ENCODE results near the gene ZNF350. TPM values are rescaled to one million over a fixed set of nuclear protein-coding genes. Genes with fewer than 3 reads are reported as not detected.
"Not testable (repeated sequence)": the region's sequence is repeated elsewhere in the genome, so short reads cannot be mapped to it uniquely, and the experiment has no call there.

The ZNF350 gene
- total and polyA plus RNA-seq, 4 donors = 15.2 to 16.6 (median 15.8) TPM

DNA sequence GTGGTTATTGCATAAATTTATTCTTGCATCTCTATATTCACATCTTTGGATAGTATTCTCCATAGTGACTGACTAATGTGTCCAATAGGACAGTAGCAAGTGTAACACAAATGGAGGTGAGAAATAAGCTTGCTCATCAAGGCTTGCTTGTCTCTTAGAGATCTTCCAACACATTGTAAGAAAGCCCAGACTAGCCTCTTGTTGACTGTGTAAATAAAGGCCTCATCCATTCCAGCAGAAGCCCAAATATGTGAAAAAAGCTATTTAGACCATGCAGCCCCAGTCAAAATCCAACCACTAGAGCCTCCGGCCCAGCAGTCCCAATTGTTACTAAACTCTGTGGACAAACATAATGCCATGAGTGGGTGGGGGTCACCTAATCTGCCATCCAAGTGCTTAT, 24.0 kb upstream of the ZNF350 start:
- WGBS (ENCODE audit: insufficient coverage) = 71% methylated on average over 1 of the region's 1 CpG

DNA sequence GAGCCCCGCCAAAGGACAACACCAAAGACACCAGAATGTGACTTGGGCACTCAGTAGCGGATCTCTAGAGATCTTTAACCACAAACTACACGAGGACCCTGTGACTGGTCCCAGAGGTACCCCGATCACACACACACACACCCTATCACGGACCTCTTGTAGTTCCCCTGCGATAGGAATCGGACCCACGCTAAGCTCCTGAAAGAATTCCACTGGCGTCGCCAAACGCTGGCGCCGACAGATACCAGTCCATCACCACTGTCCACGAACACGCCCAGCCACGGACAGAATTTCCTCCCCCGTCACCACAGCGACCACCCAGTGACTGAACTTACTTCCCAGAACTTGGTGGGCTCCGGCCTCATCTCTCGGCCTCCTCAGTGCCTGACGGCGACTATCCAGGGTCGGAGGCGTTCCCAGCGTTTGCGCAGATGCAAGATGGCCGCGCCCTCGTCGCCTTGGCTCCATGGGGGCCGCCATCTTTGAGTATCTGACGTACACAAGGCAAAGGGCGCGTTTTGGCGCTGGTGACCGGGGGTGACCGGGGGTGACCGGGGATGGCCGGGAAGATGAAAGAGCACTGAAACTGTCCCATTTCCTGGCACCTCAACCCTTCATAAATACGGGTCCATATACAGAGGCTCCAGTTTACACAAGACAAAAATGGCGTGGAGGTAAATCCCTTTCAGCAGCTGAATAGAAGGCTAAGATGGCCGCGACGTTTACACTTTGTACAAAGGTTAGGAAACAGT, 21.3 kb upstream of the ZNF350 start, which contains the start of gene ZNF615:
Gene ZNF615 (minus strand): TSS at position 406 of the 752 bp plus-strand sequence. CDS start 4,500 bp downstream, outside the sequence.
- H3K36me3 ChIP-seq (ENCODE audit: control insufficient read depth, insufficient read depth, low read length) = peaks cover 8% of the 10 kb centered on the region
- 0% methylated on average over 44 of the region's 44 CpGs for whole genome bisulfite sequencing (ENCODE audit: insufficient coverage)
- peak; percentile 90 to 98 (median 92) for DNase-seq (ENCODE audit: low read depth in 4 of 6, low spot score in 6 of 6)
- H3K4me1 ChIP-seq (ENCODE audit: control insufficient read depth, insufficient read depth, low read length) = peaks cover 6% of the 10 kb centered on the region
- no peaks in the 10 kb centered on the region for H3K27me3 ChIP-seq (ENCODE audit: control insufficient read depth, insufficient read depth, low read length)
- H3K4me3 ChIP-seq (ENCODE audit: low read depth, low read length) = peak within 1 kb of the TSS; percentile 75
- H3K9me3 ChIP-seq (ENCODE audit: control insufficient read depth, insufficient read depth, low read length) = no peaks in the 10 kb centered on the region
- H3K27ac ChIP-seq (ENCODE audit: low read depth, low read length) = peak within 1 kb of the TSS; percentile 85

More for the DNA sequence above, 24.0 kb upstream of the ZNF350 start:
- H3K27ac ChIP-seq (ENCODE audit: low read depth, low read length) = no peak overlapping the region
- no peak overlapping the region for H3K4me3 ChIP-seq (ENCODE audit: low read depth, low read length)
- no peaks in the 10 kb centered on the region for H3K27me3 ChIP-seq (ENCODE audit: control insufficient read depth, insufficient read depth, low read length)
- H3K9me3 ChIP-seq (ENCODE audit: control insufficient read depth, insufficient read depth, low read length) = no peaks in the 10 kb centered on the region
- H3K36me3 ChIP-seq (ENCODE audit: control insufficient read depth, insufficient read depth, low read length) = peaks cover 8% of the 10 kb centered on the region
- no peak for DNase-seq (ENCODE audit: low read depth in 4 of 6, low spot score in 6 of 6)
- peaks cover 6% of the 10 kb centered on the region for H3K4me1 ChIP-seq (ENCODE audit: control insufficient read depth, insufficient read depth, low read length)

DNA sequence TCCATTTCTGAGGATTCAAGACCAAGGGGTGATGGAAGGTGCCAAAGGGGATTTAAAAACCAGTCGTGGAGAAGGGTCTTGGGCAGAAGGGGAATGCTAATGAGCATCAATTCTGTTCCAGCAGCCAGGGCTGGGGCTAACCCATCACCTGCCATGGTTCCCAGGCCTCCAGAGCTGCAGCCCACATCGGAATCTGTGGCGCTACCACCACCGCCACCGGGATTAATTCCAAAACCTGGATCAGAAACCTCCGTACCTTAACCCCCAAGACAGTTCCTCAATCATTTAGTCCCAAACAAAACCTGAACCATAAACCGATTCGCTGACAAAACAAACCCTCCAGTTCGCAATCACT, 20.8 kb upstream of the ZNF350 start:
- 0% methylated on average over 9 of the region's 9 CpGs for WGBS (ENCODE audit: insufficient coverage)
- no peaks in the 10 kb centered on the region for H3K9me3 ChIP-seq (ENCODE audit: control insufficient read depth, insufficient read depth, low read length)
- peaks cover 6% of the 10 kb centered on the region for H3K4me1 ChIP-seq (ENCODE audit: control insufficient read depth, insufficient read depth, low read length)
- no peaks in the 10 kb centered on the region for H3K27me3 ChIP-seq (ENCODE audit: control insufficient read depth, insufficient read depth, low read length)
- peak in 2 of 6 donors; percentile 22 to 55 for DNase-seq (ENCODE audit: low read depth in 4 of 6, low spot score in 6 of 6)
- H3K4me3 ChIP-seq (ENCODE audit: low read depth, low read length) = peak overlapping the region; percentile 75
- peak overlapping the region; percentile 85 for H3K27ac ChIP-seq (ENCODE audit: low read depth, low read length)
- peaks cover 10% of the 10 kb centered on the region for H3K36me3 ChIP-seq (ENCODE audit: control insufficient read depth, insufficient read depth, low read length)

DNA sequence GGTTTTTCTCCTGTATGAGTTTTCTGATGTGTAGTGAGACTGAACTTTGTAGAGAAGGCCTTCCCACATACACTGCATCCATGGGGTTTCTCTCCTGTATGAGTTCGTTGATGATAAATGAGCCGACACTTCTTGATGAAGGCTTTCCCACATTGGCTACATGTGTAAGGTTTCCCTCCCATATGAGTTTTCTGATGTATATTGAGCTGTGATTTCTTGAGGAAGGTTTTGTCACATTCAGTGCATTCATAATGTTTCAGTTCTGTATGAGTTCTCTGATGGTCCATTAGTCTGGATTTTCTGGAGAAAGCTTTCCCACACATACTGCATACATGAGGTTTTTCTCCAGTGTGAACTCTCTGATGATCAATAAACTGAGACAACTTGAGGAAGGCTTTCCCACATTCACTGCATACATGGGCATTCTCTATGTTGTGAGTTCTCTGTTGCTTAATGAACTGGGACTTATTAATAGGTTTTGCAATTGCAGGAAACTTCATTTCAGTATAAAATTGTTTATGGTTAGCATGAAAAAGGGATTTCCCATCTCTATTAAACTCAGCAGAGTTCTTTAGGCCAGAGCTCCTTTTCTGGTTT, 7.5 kb upstream of the ZNF350 start:
- Histone ChIP-seq H3K27ac (ENCODE audit: low read depth, low read length) (no peak overlapping the region), H3K36me3 (ENCODE audit: control insufficient read depth, insufficient read depth, low read length) (peaks cover 44% of the 10 kb centered on the region), H3K9me3 (ENCODE audit: control insufficient read depth, insufficient read depth, low read length) (peaks cover 29% of the 10 kb centered on the region), H3K4me1 (ENCODE audit: control insufficient read depth, insufficient read depth, low read length) (no peaks in the 10 kb centered on the region), H3K4me3 (ENCODE audit: low read depth, low read length) (no peak overlapping the region), H3K27me3 (ENCODE audit: control insufficient read depth, insufficient read depth, low read length) (no peaks in the 10 kb centered on the region)
- WGBS (ENCODE audit: insufficient coverage) = no CpG with 5 or more reads among the region's 2 CpGs
- no peak for DNase-seq (ENCODE audit: low read depth in 4 of 6, low spot score in 6 of 6)

DNA sequence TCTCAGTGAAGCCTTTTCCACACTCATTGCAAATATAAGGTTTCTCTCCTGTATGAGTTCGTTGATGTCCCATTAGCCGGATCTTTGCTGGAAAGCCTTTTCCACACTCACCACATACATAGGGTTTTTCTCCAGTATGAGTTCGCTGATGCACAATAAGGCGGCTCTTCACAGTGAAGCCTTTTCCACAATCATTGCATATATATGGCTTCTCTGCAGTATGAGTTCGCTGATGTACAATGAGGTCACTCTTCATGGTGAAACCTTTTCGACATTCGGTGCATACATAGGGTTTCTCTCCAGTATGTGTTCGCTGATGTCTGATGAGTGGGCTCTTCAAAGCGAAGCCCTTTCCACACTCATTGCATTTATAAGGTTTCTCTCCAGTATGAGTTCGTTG, 6.8 kb upstream of the ZNF350 start:
- H3K27ac ChIP-seq (ENCODE audit: low read depth, low read length) = no peak overlapping the region
- no peaks in the 10 kb centered on the region for H3K27me3 ChIP-seq (ENCODE audit: control insufficient read depth, insufficient read depth, low read length)
- no peak overlapping the region for H3K4me3 ChIP-seq (ENCODE audit: low read depth, low read length)
- 100% methylated on average over 8 of the region's 10 CpGs for WGBS (ENCODE audit: insufficient coverage)
- DNase-seq (ENCODE audit: low read depth in 4 of 6, low spot score in 6 of 6) = no peak
- H3K36me3 ChIP-seq (ENCODE audit: control insufficient read depth, insufficient read depth, low read length) = peaks cover 40% of the 10 kb centered on the region
- no peaks in the 10 kb centered on the region for H3K4me1 ChIP-seq (ENCODE audit: control insufficient read depth, insufficient read depth, low read length)
- peaks cover 28% of the 10 kb centered on the region for H3K9me3 ChIP-seq (ENCODE audit: control insufficient read depth, insufficient read depth, low read length)

DNA sequence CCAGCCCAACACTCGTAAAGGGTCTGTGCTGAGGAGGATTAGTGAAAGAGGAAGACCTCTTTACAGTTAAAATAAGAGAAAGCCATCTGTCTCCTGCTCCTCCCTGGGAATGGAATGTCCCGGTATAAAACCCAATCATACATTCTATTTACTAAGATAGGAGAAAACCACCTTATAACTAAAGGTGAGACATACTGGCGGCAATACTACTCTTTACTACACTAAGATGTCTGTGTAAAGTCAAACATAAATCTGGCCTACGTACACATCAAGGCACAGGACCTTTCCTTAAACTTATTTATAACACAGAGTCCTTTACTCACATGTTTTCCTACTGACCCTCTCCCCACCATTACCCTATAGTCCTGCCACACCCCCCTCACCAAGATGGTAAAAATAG, 3.3 kb downstream of the ZNF350 start:
- H3K36me3 ChIP-seq (ENCODE audit: control insufficient read depth, insufficient read depth, low read length) = no peaks in the 10 kb centered on the region

DNA sequence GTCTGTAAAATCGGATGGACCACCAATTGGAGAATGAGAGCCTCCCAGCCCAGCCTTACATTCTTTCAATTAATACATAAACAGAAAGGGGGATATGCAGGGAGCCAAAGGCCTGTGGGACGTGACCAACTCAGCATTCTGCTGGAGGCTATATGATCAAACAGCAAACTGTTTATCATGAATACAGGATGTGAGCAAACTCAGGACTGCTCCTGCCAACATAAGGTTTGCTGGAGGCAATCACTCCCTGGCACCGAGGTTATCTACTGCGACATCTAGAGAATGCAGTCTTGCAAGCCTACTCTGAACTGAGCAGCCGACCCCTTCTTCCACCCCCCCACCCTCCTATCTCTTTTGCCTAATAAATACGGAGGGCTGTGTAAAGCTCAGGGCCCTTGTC, 5.7 kb downstream of the ZNF350 start:
- WGBS (ENCODE audit: insufficient coverage) = 93% methylated on average over 5 of the region's 6 CpGs
- H3K27me3 ChIP-seq (ENCODE audit: control insufficient read depth, insufficient read depth, low read length); H3K4me3 ChIP-seq (ENCODE audit: low read depth, low read length); H3K4me1 ChIP-seq (ENCODE audit: control insufficient read depth, insufficient read depth, low read length); H3K9me3 ChIP-seq (ENCODE audit: control insufficient read depth, insufficient read depth, low read length); H3K27ac ChIP-seq (ENCODE audit: low read depth, low read length); H3K36me3 ChIP-seq (ENCODE audit: control insufficient read depth, insufficient read depth, low read length); DNase-seq (ENCODE audit: low read depth in 4 of 6, low spot score in 6 of 6): not testable (repeated sequence)

More for the DNA sequence above, 3.3 kb downstream of the ZNF350 start:
- WGBS (ENCODE audit: insufficient coverage) = no CpG with 5 or more reads among the region's 4 CpGs
- peaks cover 2% of the 10 kb centered on the region for H3K9me3 ChIP-seq (ENCODE audit: control insufficient read depth, insufficient read depth, low read length)
- no peak overlapping the region for H3K27ac ChIP-seq (ENCODE audit: low read depth, low read length)
- H3K4me1 ChIP-seq (ENCODE audit: control insufficient read depth, insufficient read depth, low read length) = peaks cover 10% of the 10 kb centered on the region
- no peak overlapping the region for H3K4me3 ChIP-seq (ENCODE audit: low read depth, low read length)
- DNase-seq (ENCODE audit: low read depth in 4 of 6, low spot score in 6 of 6) = no peak
- H3K27me3 ChIP-seq (ENCODE audit: control insufficient read depth, insufficient read depth, low read length) = no peaks in the 10 kb centered on the region

DNA sequence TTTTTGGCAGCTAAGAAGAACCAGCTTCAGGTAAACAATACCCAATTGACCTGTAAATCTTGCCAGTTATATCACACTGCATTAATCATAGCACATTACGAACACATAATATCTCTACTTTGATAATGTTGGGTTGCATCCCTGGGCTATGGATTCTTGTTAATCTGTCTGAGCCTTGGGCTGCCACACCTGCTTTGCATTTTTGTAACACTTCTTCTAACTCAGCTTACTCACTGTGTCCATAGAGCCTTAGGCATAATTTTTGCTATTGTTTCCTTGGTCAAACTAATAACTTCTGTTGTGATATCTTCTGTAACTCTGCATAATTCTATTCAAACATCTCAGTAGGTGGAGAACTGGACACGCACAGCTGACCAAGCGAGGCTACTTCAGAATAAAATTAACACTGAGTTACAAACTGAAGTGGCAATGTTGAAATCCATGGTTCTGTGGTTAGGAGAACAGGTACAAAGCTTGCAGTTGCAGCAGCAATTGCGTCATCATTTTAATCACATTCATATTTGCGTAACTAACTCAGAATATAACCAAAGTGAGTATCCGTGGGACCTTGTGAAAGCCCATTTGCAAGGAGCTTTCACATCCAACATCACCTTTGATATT, 6.4 kb downstream of the ZNF350 start:
- 100% methylated on average over 3 of the region's 6 CpGs for WGBS (ENCODE audit: insufficient coverage)
- Histone ChIP-seq H3K9me3 (ENCODE audit: control insufficient read depth, insufficient read depth, low read length) (peaks cover 2% of the 10 kb centered on the region), H3K4me1 (ENCODE audit: control insufficient read depth, insufficient read depth, low read length) (no peaks in the 10 kb centered on the region), H3K4me3 (ENCODE audit: low read depth, low read length) (no peak overlapping the region), H3K36me3 (ENCODE audit: control insufficient read depth, insufficient read depth, low read length) (no peaks in the 10 kb centered on the region), H3K27ac (ENCODE audit: low read depth, low read length) (no peak overlapping the region), H3K27me3 (ENCODE audit: control insufficient read depth, insufficient read depth, low read length) (no peaks in the 10 kb centered on the region)
- no peak for DNase-seq (ENCODE audit: low read depth in 4 of 6, low spot score in 6 of 6)

DNA sequence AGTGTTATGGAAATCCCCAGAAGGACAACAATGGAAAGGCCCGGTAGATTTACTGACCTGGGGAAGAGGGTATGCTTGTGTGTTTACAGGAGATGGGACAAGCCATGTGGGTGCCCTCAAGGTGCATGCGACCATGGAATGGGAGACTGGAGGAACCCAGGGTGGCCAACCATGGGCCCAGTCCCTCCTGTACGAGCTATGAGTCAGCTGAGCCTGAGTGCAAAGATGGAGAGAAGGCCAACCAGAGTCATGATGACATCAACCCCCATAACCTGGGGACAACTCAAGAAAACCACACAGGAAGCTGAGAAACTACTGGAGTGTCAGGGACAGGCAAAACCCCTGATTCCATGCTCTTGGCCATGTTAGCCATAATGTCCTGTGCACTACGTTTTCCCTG, 7.8 kb downstream of the ZNF350 start:
- Histone ChIP-seq H3K27ac (ENCODE audit: low read depth, low read length) (no peak overlapping the region), H3K36me3 (ENCODE audit: control insufficient read depth, insufficient read depth, low read length) (no peaks in the 10 kb centered on the region), H3K27me3 (ENCODE audit: control insufficient read depth, insufficient read depth, low read length) (no peaks in the 10 kb centered on the region), H3K4me1 (ENCODE audit: control insufficient read depth, insufficient read depth, low read length) (no peaks in the 10 kb centered on the region), H3K9me3 (ENCODE audit: control insufficient read depth, insufficient read depth, low read length) (peaks cover 11% of the 10 kb centered on the region), H3K4me3 (ENCODE audit: low read depth, low read length) (no peak overlapping the region)
- WGBS (ENCODE audit: insufficient coverage) = 100% methylated on average over 4 of the region's 4 CpGs
- DNase-seq (ENCODE audit: low read depth in 4 of 6, low spot score in 6 of 6) = no peak
